Neuronal stem cell (in vitro differentiated cells): ENCODE data around the gene LMBR1L.
A peak's percentile ranks its signal among the peaks of the same experiment; 100 is the strongest.

ENCODE experiments used
- DNase-seq: peaks from one replicate; pipeline ENCODE4 v3.0.0-alpha.2; 2013; ENCODE audit warnings: low spot score
- H2AFZ ChIP-seq: one replicate; pipeline ENCODE4 v1.6.1; 2013; ENCODE audit warnings: mild to moderate bottlenecking, low read length, inconsistent platforms
- H2AK5ac ChIP-seq: 2 replicates; pipeline ENCODE4 v1.6.1; 2013; ENCODE audit warnings: low read depth, mild to moderate bottlenecking, inconsistent platforms, low read length, moderate library complexity, mixed read lengths
- H2BK120ac ChIP-seq: 2 replicates; pipeline ENCODE4 v1.6.1; 2013; ENCODE audit warnings: low read depth, mild to moderate bottlenecking, inconsistent platforms, low read length, moderate library complexity, mixed read lengths
- H2BK12ac ChIP-seq: one replicate; pipeline ENCODE4 v1.6.1; 2013; ENCODE audit warnings: low read length, inconsistent platforms
- H2BK15ac ChIP-seq: 2 replicates; pipeline ENCODE4 v1.6.1; 2013; ENCODE audit warnings: mild to moderate bottlenecking, low read length, inconsistent platforms, mixed read lengths
- H2BK5ac ChIP-seq: one replicate; pipeline ENCODE4 v1.6.1; 2013; ENCODE audit warnings: inconsistent platforms, mild to moderate bottlenecking, low read length, moderate library complexity
- H3K14ac ChIP-seq: one replicate; pipeline ENCODE4 v1.6.1; 2013; ENCODE audit warnings: low read length, inconsistent platforms
- H3K18ac ChIP-seq: 2 replicates; pipeline ENCODE4 v1.6.1; 2013; ENCODE audit warnings: low read length, inconsistent platforms
- H3K23ac ChIP-seq: 2 replicates; pipeline ENCODE4 v1.6.1; 2013; ENCODE audit warnings: low read depth, mild to moderate bottlenecking, mixed read lengths, low read length, inconsistent platforms; ENCODE audit not compliant: poor library complexity
- H3K27ac ChIP-seq: replicated peaks from 3 replicates; pipeline ENCODE4 v1.5.1; 2013; ENCODE audit warnings: low read length, inconsistent platforms
- H3K27me3 ChIP-seq, 3 experiments: 2 replicates each; pipeline ENCODE4 v1.6.1; 2013; ENCODE audit warnings: low read length in 3 of 3, mild to moderate bottlenecking in 2 of 3, inconsistent platforms in 1 of 3, low read depth in 1 of 3, mixed read lengths in 1 of 3, moderate library complexity in 1 of 3; ENCODE audit not compliant: control insufficient read depth in 3 of 3, insufficient read depth in 3 of 3
- H3K36me3 ChIP-seq, 2 donors: replicated peaks in 1 of 2; 2 replicates each; pipeline ENCODE4 v1.6.1; 2013; ENCODE audit warnings: low read length in 2 of 2; ENCODE audit not compliant: control insufficient read depth in 2 of 2, insufficient read depth in 2 of 2
- H3K4ac ChIP-seq: 2 replicates; pipeline ENCODE4 v1.6.1; 2013; ENCODE audit warnings: inconsistent platforms, mild to moderate bottlenecking, low read length, moderate library complexity
- H3K4me1 ChIP-seq, 2 donors: 1 replicate in 1 of 2; 2 replicates in 1 of 2; pipeline ENCODE4 v1.6.1; 2013; ENCODE audit warnings: low read length in 2 of 2, low read depth in 1 of 2; ENCODE audit not compliant: control insufficient read depth in 2 of 2, insufficient read depth in 1 of 2
- H3K4me2 ChIP-seq: one replicate; pipeline ENCODE4 v1.6.1; 2013; ENCODE audit warnings: mild to moderate bottlenecking, low read length, inconsistent platforms; ENCODE audit not compliant: insufficient read depth, poor library complexity, severe bottlenecking
- H3K4me3 ChIP-seq, 2 donors: 2 replicates each; pipeline ENCODE4 v1.5.1; 2013; ENCODE audit warnings: low read length in 2 of 2, mild to moderate bottlenecking in 2 of 2, inconsistent platforms in 1 of 2, moderate library complexity in 1 of 2
- H3K79me1 ChIP-seq: one replicate; pipeline ENCODE4 v1.6.1; 2013; ENCODE audit warnings: low read depth, mild to moderate bottlenecking, inconsistent platforms, low read length, moderate library complexity
- H3K9ac ChIP-seq: one replicate; pipeline ENCODE4 v1.6.1; 2013; ENCODE audit warnings: mild to moderate bottlenecking, low read depth, low read length, inconsistent platforms; ENCODE audit not compliant: poor library complexity
- H3K9me3 ChIP-seq, 2 donors: replicated peaks in 1 of 2; 2 replicates each; pipeline versions ENCODE3 to v1.6.1; 2013; ENCODE audit warnings: low read length in 2 of 2, mild to moderate bottlenecking in 2 of 2, inconsistent platforms in 1 of 2, low read depth in 1 of 2, mixed read lengths in 1 of 2, moderate library complexity in 1 of 2; ENCODE audit not compliant: control insufficient read depth in 2 of 2, insufficient read depth in 1 of 2
- H4K8ac ChIP-seq: one replicate; pipeline ENCODE4 v1.6.1; 2013; ENCODE audit warnings: low read depth, mild to moderate bottlenecking, inconsistent platforms, low read length, moderate library complexity
- H4K91ac ChIP-seq: one replicate; pipeline ENCODE4 v1.6.1; 2013; ENCODE audit warnings: low read length, low read depth, mild to moderate bottlenecking, inconsistent platforms; ENCODE audit not compliant: poor library complexity
- WGBS, 2 donors: extraction: QIAGEN DNeasy Blood & Tissue Kit; methylation state at CpG; one replicate each; pipeline ENCODE4 v1.1.7; 2013; ENCODE audit warnings: missing lambda C conversion rate in 2 of 2, mixed read lengths in 1 of 2; ENCODE audit not compliant: insufficient read length in 2 of 2, insufficient replicate concordance in 1 of 2; ENCODE audit errors: extremely low coverage in 2 of 2; 5-methylcytosine and 5-hydroxymethylcytosine counted together

LMBR1L gene

GRCh38 chr12:49070971-49071370, 39.7 kb downstream of the LMBR1L start:
- no peak overlapping the region for H2AFZ ChIP-seq
- no peak overlapping the region for H2BK120ac ChIP-seq
- H2AK5ac ChIP-seq: no peak overlapping the region
- H3K14ac ChIP-seq: no peak overlapping the region
- H3K18ac ChIP-seq: no peak overlapping the region
- no peak overlapping the region for H3K4me3 ChIP-seq
- no peak overlapping the region for H4K91ac ChIP-seq
- H3K4ac ChIP-seq: no peak overlapping the region
- no peak overlapping the region for H3K4me2 ChIP-seq
- no peak overlapping the region for H3K9ac ChIP-seq
- DNase-seq: no peak
- H4K8ac ChIP-seq: no peak overlapping the region
- no peak overlapping the region for H2BK15ac ChIP-seq
- H3K23ac ChIP-seq: no peak overlapping the region
- H2BK5ac ChIP-seq: no peak overlapping the region
- H3K9me3 ChIP-seq: no peaks in the 10 kb centered on the region
- peaks cover 4 to 9% of the 10 kb centered on the region in 2 donors for H3K4me1 ChIP-seq
- no peak overlapping the region for H2BK12ac ChIP-seq
- WGBS, 2 donors: no CpG with 5 or more reads among the region's 11 CpGs
- H3K27me3 ChIP-seq: peaks cover 0 to 7% (median 3%) of the 10 kb centered on the region in 3 experiments
- H3K79me1 ChIP-seq: no peaks in the 10 kb centered on the region
- H3K36me3 ChIP-seq: no peaks in the 10 kb centered on the region
- no peak overlapping the region for H3K27ac ChIP-seq

- no peak within 1 kb of the TSS for H2BK120ac ChIP-seq
- H3K18ac ChIP-seq: peak within 1 kb of the TSS; percentile 94
- H3K27me3 ChIP-seq: peaks cover 0 to 7% (median 0%) of the 10 kb centered on the region in 3 experiments
- peak within 1 kb of the TSS; percentile 50 for H3K9ac ChIP-seq
- no peaks in the 10 kb centered on the region for H3K79me1 ChIP-seq
- H2BK5ac ChIP-seq: no peak within 1 kb of the TSS
- H2AFZ ChIP-seq: peak within 1 kb of the TSS; percentile 96
- H2AK5ac ChIP-seq: no peak within 1 kb of the TSS
- no peak within 1 kb of the TSS for H3K14ac ChIP-seq
- no peak within 1 kb of the TSS for H4K8ac ChIP-seq
- H3K23ac ChIP-seq: no peak within 1 kb of the TSS
- H3K9me3 ChIP-seq: no peaks in the 10 kb centered on the region
- DNase-seq: peak; percentile 91
- H3K4ac ChIP-seq: no peak within 1 kb of the TSS
- H3K27ac ChIP-seq: no peak within 1 kb of the TSS
- H2BK15ac ChIP-seq: no peak within 1 kb of the TSS
- 100% methylated on average over 1 of the region's 60 CpGs; no CpG with 5 or more reads in 1 of the 2 donors for WGBS, 2 donors
- H3K4me2 ChIP-seq: peak within 1 kb of the TSS; percentile 85
- no peak within 1 kb of the TSS for H4K91ac ChIP-seq
- H3K36me3 ChIP-seq: peaks cover 0 to 2% of the 10 kb centered on the region in 2 donors
- no peak within 1 kb of the TSS for H2BK12ac ChIP-seq
- peak within 1 kb of the TSS; percentile 53 to 86 for H3K4me3 ChIP-seq
- peaks cover 4 to 9% of the 10 kb centered on the region in 2 donors for H3K4me1 ChIP-seq
These were observed 40.9 kb downstream of the LMBR1L start, which contains the start of gene RHEBL1 for GRCh38 chr12:49069507-49070346. Gene RHEBL1 (minus strand): TSS chr12:49069979. CDS start chr12:49069785, 194 bp downstream.

- Histone ChIP-seq H3K4me2 (peak overlapping the region; percentile 85), H2AFZ (peak overlapping the region; percentile 96), H4K8ac (no peak overlapping the region), H3K4me3 (peak overlapping the region; percentile 53 to 86), H2BK120ac (no peak overlapping the region), H3K36me3 (peaks cover 0 to 3% of the 10 kb centered on the region in 2 donors), H3K14ac (no peak overlapping the region), H2BK15ac (no peak overlapping the region), H3K27ac (no peak overlapping the region), H3K4ac (no peak overlapping the region), H3K18ac (no peak overlapping the region), H3K79me1 (no peaks in the 10 kb centered on the region), H3K23ac (no peak overlapping the region), H3K4me1 (peaks cover 4 to 9% of the 10 kb centered on the region in 2 donors), H4K91ac (no peak overlapping the region), H3K9ac (peak overlapping the region; percentile 32), H2BK5ac (no peak overlapping the region), H3K9me3 (no peaks in the 10 kb centered on the region), H2BK12ac (no peak overlapping the region), H3K27me3 (peaks cover 0 to 7% (median 0%) of the 10 kb centered on the region in 3 experiments), H2AK5ac (no peak overlapping the region)
- no CpG with 5 or more reads among the region's 21 CpGs for WGBS, 2 donors
- no peak for DNase-seq
These were observed 41.7 kb downstream of the LMBR1L start for GRCh38 chr12:49068879-49069506.

- Histone ChIP-seq H3K4me1 (peaks cover 6 to 12% of the 10 kb centered on the region in 2 donors), H4K91ac (no peak overlapping the region), H2BK120ac (no peak overlapping the region), H3K27ac (no peak overlapping the region), H3K27me3 (peaks cover 0 to 7% (median 0%) of the 10 kb centered on the region in 3 experiments), H3K9ac (no peak overlapping the region), H3K4ac (no peak overlapping the region), H2AFZ (no peak overlapping the region), H3K9me3 (no peaks in the 10 kb centered on the region), H3K4me2 (no peak overlapping the region), H3K23ac (no peak overlapping the region), H2AK5ac (no peak overlapping the region), H2BK12ac (no peak overlapping the region), H2BK15ac (no peak overlapping the region), H3K18ac (no peak overlapping the region), H3K36me3 (peaks cover 0 to 3% of the 10 kb centered on the region in 2 donors), H2BK5ac (no peak overlapping the region), H3K14ac (no peak overlapping the region), H3K79me1 (no peaks in the 10 kb centered on the region), H4K8ac (no peak overlapping the region), H3K4me3 (no peak overlapping the region)
- DNase-seq: no peak
- WGBS, 2 donors: no CpG with 5 or more reads among the region's 4 CpGs
These were observed 44.5 kb downstream of the LMBR1L start for GRCh38 chr12:49066120-49066519.
